Dedifferentiated amniotic fluid mesenchymal stem cell (primary cell): ENCODE measurements around the gene NIP7.

ENCODE experiments used
- DNase-seq: peaks from one replicate; pipeline ENCODE4 v3.0.0-alpha.2; 2016; ENCODE audit errors: extremely low spot score

The NIP7 gene

GRCh38 chr16:69318911-69319289, 20.7 kb upstream of the NIP7 start:
- no peak for DNase-seq

DNA sequence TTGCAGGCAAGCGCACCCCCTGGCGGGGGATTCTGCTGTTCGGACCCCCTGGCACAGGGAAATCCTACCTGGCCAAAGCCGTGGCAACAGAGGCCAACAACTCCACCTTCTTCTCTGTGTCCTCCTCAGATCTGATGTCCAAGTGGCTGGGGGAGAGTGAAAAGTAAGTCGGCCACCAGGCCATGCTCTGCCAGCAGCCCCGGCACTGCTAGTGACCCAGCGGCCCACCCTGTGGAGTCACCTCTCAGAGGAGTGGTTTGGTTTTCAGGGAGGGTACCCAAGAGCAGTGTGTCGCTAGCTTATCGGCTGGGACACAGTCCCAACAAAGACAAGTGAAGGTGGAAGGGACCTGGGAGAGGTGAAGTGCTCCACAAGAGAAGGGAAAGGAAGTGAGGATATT, 20.2 kb upstream of the NIP7 start:
- no peak for DNase-seq

DNA sequence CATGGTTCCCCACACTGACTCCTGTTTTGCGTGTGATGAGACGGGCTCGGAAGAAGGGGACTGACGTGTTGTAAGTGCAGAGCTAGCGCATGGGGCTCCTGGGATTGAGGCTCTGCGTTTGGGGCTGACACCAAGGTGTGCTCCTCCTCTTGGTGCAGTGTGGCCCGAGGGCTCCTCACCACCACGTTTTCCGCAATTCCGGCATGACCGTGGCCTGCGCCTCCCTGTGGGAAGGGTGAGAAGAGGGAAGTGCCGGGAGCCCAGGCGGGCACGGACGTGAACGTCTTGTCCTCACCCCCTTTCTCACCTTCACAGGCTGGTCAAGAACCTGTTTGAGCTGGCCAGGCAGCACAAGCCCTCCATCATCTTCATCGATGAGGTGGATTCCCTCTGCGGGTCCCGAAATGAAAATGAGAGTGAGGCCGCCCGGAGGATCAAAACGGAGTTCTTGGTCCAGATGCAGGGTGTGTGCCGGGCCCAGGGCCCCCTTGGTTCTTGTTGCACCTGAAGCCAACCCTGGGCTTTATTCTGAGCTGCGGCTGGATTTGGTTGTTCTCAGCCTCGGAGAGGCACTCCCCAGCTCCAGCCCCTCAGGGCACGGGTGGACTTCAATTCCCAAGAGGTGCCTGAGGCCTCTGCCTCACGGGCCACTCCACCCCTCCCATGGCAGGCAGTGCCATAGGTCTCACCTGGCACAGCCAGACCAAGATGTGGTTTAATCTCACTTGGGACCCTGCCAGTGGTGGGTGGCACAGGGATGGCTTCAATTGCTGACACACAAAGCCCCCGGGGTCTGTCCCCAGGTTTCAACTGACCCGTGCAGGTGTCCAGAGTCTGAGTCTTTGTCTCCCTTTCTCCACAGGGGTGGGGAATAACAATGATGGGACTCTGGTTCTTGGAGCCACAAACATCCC, 19.5 kb upstream of the NIP7 start:
- DNase-seq = no peak

- DNase-seq = no peak
Observed at GRCh38 chr16:69320740-69321073, 18.9 kb upstream of the NIP7 start.

GRCh38 chr16:69321080-69321479, 18.5 kb upstream of the NIP7 start:
- DNase-seq = no peak

- no peak for DNase-seq
Observed at GRCh38 chr16:69322343-69322742, 17.2 kb upstream of the NIP7 start.

- no peak for DNase-seq
Observed at GRCh38 chr16:69323415-69323814, 16.2 kb upstream of the NIP7 start.

- DNase-seq = no peak
Observed at GRCh38 chr16:69324013-69324531, 15.5 kb upstream of the NIP7 start.

DNA sequence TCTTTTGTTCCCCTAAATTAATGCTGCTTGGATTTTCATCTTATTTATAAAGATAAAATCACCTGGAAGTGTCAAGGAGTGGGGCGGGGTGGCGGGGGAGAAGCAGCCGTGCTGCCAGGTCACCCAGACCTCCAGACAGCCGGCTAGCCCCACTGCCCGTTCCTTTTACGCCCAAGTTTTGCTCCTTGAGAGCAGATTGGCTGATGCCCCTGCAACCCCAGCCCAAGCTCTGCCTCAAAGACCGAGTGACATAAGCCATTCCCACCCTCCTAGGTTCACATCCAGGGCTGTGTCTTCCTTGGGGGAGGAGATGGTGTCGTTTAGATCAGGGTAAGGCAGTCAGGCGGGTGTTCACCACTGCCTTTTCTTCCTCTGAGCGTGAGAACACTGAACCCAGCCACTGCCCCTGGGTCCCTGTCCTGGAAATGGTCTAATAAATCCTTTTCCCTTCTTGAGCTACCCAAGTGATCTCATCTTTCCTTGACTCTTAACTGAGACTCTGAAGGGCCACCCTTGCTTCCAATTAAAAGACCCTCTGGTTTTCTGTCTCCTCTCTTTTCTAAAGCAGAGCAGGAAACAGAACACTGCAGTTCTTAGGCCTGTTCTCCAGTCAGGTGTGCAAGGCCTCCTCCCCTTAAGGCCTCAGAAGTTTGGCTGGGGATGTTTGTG, 14.9 kb upstream of the NIP7 start:
- no peak for DNase-seq

- DNase-seq = no peak
Observed at GRCh38 chr16:69325784-69326171, 13.8 kb upstream of the NIP7 start.

DNA sequence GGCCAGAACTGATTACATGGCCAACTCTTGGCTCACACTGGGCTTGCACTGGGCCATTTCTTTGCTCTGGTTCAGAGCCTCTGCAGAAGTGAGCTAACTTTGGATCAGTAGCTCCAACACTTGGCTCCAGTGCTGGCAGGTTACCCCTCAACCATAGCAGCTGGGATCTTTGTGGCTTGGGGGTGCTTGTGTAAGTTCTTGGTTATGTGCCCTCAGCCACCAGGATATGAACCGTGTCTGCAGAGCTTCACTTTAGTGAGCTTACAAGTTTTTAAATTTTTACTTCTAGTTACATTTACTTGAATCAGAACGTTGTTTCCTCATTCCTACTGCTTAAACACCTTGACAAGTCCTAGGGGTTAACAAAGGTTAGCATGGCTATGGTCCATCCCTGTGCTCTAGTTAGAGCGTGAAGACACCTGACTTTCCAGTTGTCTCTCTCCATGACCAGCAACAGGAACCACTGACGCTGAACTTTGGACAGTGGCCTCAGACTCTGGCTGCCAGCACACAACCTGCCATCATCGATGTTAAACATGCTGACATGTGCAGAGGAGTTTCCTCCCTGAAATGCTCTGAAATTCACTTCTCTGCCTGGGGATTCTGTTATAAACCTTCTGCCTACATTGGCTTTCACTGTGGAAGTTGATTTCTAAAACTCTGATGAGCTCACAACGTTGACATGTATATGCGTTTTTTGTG, 13.2 kb upstream of the NIP7 start:
- no peak for DNase-seq

GRCh38 chr16:69327585-69328310, 11.8 kb upstream of the NIP7 start:
- no peak for DNase-seq

DNA sequence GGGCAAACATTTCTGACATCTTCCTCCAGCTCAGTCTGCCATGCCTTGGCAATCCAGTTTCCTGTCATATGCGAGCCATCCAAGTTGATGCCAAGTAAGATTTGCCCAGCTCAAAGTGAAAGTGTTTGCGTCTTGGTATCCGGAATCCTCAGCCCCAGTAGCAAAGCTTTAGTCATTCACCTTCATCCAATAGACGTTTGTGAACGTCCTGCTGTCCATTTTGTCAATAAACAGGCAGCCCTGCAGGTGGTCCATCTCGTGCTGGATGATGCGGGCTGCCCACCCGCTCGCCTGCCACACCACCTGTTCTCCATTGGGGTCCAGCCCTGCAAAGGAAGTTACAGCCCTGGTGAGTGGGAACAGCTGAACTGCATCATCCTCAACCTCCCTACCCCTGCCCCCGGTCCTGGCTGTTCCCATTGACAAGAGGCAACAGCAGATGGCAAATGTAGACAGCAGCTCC, 10.7 kb upstream of the NIP7 start:
- no peak for DNase-seq

DNA sequence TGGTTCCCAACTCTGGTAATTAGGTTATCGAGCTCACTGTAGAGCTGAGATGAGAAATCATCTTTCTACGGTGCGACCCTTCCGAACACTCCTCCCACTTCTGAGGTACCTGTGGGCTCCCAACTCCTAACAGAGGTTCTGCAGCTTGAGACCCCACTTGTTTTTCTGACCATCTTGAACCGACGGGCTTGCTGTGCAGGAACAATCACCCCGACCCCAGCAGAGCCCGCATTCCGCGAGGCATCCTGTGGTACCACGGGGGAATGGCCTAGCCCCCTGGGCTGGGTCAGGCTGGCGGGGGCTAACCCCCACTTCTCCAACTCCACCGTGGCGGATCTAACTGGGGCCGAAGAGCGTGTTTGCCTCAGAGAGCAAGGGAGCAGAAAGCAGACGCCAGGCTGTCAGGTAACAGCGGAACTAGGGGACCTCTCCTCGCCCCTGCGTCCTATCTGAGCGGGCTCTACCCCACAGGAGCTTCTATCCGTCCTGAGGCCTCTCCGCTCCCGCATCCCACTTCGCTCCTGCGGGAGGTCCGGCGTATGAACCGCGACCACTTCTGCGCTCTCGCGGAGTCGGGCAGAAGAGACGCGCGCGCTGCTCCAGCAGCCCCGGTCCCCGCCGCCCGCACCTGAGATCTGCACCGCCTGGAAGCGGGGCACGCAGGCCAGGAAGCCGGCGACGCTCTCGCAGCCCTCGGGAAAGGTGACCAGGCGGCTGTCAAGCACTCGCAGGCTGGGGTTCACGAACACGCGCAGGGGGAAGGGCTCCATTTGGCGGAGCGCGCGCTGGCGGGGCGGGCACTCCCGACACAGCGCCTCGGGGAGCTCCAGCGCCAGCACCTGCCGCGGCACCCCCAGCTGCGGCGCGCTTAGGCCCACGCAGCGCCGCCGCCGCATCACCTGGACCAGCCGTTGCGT, 9.9 kb upstream of the NIP7 start:
- DNase-seq = no peak

GRCh38 chr16:69330286-69331109, 9.1 kb upstream of the NIP7 start, which contains the start of gene PDF:
Gene PDF (minus strand): TSS chr16:69330588. CDS start chr16:69330570, 18 bp downstream.
- peak; percentile 90 for DNase-seq

DNA sequence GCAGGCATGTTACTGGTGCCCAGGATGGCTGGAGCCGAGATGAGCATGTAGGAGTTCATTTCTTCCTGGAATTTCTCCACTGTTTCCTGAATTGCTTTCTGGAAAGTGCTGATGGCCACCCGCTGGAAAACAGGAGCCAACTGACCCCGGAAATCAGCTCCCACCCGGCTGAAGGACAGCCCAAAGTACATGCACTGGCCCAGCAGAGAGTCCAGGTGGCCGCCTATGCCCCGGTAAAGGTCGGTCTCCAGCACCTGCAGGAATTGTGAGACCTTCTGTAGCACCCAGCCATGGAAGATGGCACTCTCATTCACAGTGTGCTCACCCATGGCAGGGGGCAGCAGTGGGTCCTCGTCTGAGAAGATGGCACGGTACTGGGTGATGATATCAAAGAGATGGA, 4.9 kb upstream of the NIP7 start:
- no peak for DNase-seq

- no peak for DNase-seq
Observed at GRCh38 chr16:69338557-69339288, 849 bp upstream of the NIP7 start.

- no peak for DNase-seq
Observed at GRCh38 chr16:69340095-69340644, 598 bp downstream of the NIP7 start.

DNA sequence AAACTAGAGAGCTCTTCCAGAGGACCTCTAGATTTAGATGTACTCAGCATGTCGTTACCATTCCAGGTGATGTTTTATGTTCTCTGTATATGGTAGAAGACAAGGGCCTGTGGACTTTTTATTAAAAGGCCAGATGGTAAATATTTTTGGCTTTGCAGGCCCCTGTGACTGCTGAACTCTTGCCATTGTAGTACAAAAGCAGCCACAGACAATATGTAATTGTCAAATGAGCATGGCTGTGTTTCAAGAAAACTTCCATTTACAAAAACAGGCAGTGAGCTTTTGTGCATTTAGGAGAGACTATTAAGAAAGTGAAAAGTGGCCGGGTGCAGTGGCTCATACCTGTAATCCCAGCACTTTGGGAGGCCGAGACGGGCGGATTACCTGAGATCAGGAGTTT, 4.6 kb downstream of the NIP7 start:
- DNase-seq = no peak
